Thyroid gland (tissue), 4 donors: ENCODE measurements around the gene UBE2E2. TPM values are rescaled to one million over a fixed set of nuclear protein-coding genes. Genes with fewer than 3 reads are reported as not detected.

ENCODE experiments used
- DNase-seq, 2 donors: peaks; one replicate each; pipeline ENCODE4 v3.0.0-alpha.2; 2019
- H3K27ac ChIP-seq, 3 donors: fragments of 200-600 bp; sonication (generic); 1 replicate in 2 of 3; 2 replicates in 1 of 3; pipeline ENCODE4 v1.5.1; 2016 to 2019; ENCODE audit warnings: mild to moderate bottlenecking in 1 of 3, moderate library complexity in 1 of 3
- H3K27me3 ChIP-seq: fragments of 200-600 bp; sonication (generic); one replicate; pipeline ENCODE4 v1.5.1; 2019
- H3K36me3 ChIP-seq, 2 donors: fragments of 200-600 bp; sonication (generic); one replicate each; pipeline ENCODE4 v1.5.1; 2016 to 2019
- H3K4me1 ChIP-seq, 2 donors: fragments of 200-600 bp; sonication (generic); one replicate each; pipeline ENCODE4 v1.5.1; 2017 to 2019
- H3K4me3 ChIP-seq, 3 donors: fragments of 200-600 bp; sonication (generic); replicated peaks in 1 of 3; 1 replicate in 2 of 3; 2 replicates in 1 of 3; pipeline ENCODE4 v1.5.1; 2016; ENCODE audit warnings: mild to moderate bottlenecking in 1 of 3
- H3K9me3 ChIP-seq: fragments of 200-600 bp; sonication (generic); one replicate; pipeline ENCODE4 v1.5.1; 2017
- CTCF ChIP-seq, 6 experiments: fragments of 200-600 bp in 3 of 6; fragments of 450-650 bp in 3 of 6; sonication (generic) in 3 of 6; IDR thresholded peaks; one replicate each; pipeline ENCODE4 v1.5.1; 2016 to 2019; ENCODE audit warnings: antibody characterized with exemption in 6 of 6, mild to moderate bottlenecking in 2 of 6, inconsistent platforms in 1 of 6, moderate library complexity in 1 of 6
- POLR2A ChIP-seq, 2 donors: fragments of 450-650 bp; IDR thresholded peaks; one replicate each; pipeline ENCODE4 v1.6.1; 2017; ENCODE audit warnings: antibody characterized with exemption in 2 of 2, mild to moderate bottlenecking in 2 of 2, moderate library complexity in 1 of 2
- WGBS, 2 donors: methylation state at CpG; one replicate each; pipeline ENCODE4 v1.1.5; 2017; 5-methylcytosine and 5-hydroxymethylcytosine counted together
- intact Hi-C: fragments of 100-400 bp; cut with DNase I; formaldehyde crosslinking; loops from one replicate; pipeline ENCODE4 v1.15.1; 2023
- total RNA-seq, 4 donors: library from RNA; depleted of rRNA; stranded (reverse); fragments of >200 nt; gene quantifications; one replicate each; pipeline ENCODE4 v1.2.3, GENCODE V29; 2016

The UBE2E2 gene
- total RNA-seq, 4 donors from 2014 or later = 28.5 to 46.0 (median 38.4) TPM

GRCh38 chr3:23480329-23480714 lies 277.2 kb downstream of the UBE2E2 start:
- no peaks in the 10 kb centered on the region for H3K36me3 ChIP-seq
- intact Hi-C loops = no loop called here
- TF ChIP-seq CTCF (IDR thresholded peaks at IDR 0.05) (no peak), POLR2A (IDR thresholded peaks at IDR 0.05) (no peak)
- no peak for DNase-seq
- no peak overlapping the region for H3K27ac ChIP-seq
- no peaks in the 10 kb centered on the region for H3K4me1 ChIP-seq
- no peaks in the 10 kb centered on the region for H3K9me3 ChIP-seq
- 86 to 98% methylated on average over 8 of the region's 8 CpGs for WGBS, 2 donors
- no peak overlapping the region for H3K4me3 ChIP-seq
- H3K27me3 ChIP-seq = no peaks in the 10 kb centered on the region

- intact Hi-C loops = no loop called here
- Histone ChIP-seq H3K27ac (no peak overlapping the region), H3K9me3 (no peaks in the 10 kb centered on the region), H3K4me1 (no peaks in the 10 kb centered on the region), H3K27me3 (no peaks in the 10 kb centered on the region), H3K4me3 (no peak overlapping the region), H3K36me3 (no peaks in the 10 kb centered on the region)
- 97% methylated on average over 5 of the region's 5 CpGs for WGBS, 2 donors
- TF ChIP-seq CTCF (IDR thresholded peaks at IDR 0.05) (no peak), POLR2A (IDR thresholded peaks at IDR 0.05) (no peak)
- DNase-seq = no peak
Observed at GRCh38 chr3:23481011-23481615, 278.0 kb downstream of the UBE2E2 start.

- Histone ChIP-seq H3K9me3 (no peaks in the 10 kb centered on the region), H3K27me3 (no peaks in the 10 kb centered on the region), H3K36me3 (no peaks in the 10 kb centered on the region), H3K4me3 (no peak overlapping the region), H3K27ac (no peak overlapping the region), H3K4me1 (no peaks in the 10 kb centered on the region)
- intact Hi-C loops = no loop called here
- TF ChIP-seq CTCF (IDR thresholded peaks at IDR 0.05) (no peak), POLR2A (IDR thresholded peaks at IDR 0.05) (no peak)
- no peak for DNase-seq
- 44 to 47% methylated on average over 3 of the region's 3 CpGs for WGBS, 2 donors
Observed at GRCh38 chr3:23481616-23482278, 278.6 kb downstream of the UBE2E2 start.

GRCh38 chr3:23484386-23484785 lies 281.3 kb downstream of the UBE2E2 start:
- Histone ChIP-seq H3K4me1 (no peaks in the 10 kb centered on the region), H3K4me3 (no peak overlapping the region), H3K36me3 (no peaks in the 10 kb centered on the region), H3K9me3 (no peaks in the 10 kb centered on the region), H3K27ac (no peak overlapping the region), H3K27me3 (no peaks in the 10 kb centered on the region)
- no peak for DNase-seq
- TF ChIP-seq CTCF (IDR thresholded peaks at IDR 0.05) (no peak), POLR2A (IDR thresholded peaks at IDR 0.05) (no peak)
- intact Hi-C loops = no loop called here
- WGBS, 2 donors = 89 to 96% methylated on average over 4 of the region's 4 CpGs

GRCh38 chr3:23485922-23486321 lies 282.8 kb downstream of the UBE2E2 start:
- TF ChIP-seq POLR2A (IDR thresholded peaks at IDR 0.05) (no peak), CTCF (IDR thresholded peaks at IDR 0.05) (no peak)
- no peak for DNase-seq
- H3K9me3 ChIP-seq = no peaks in the 10 kb centered on the region
- WGBS, 2 donors = 97 to 98% methylated on average over 5 to 6 of the region's 6 CpGs
- no peaks in the 10 kb centered on the region for H3K27me3 ChIP-seq
- H3K4me1 ChIP-seq = no peaks in the 10 kb centered on the region
- intact Hi-C loops = no loop called here
- no peaks in the 10 kb centered on the region for H3K36me3 ChIP-seq
- H3K4me3 ChIP-seq = no peak overlapping the region
- H3K27ac ChIP-seq = no peak overlapping the region
